Measurements from ENCODE around the gene MAD1L1. TPM values are rescaled to one million over a fixed set of nuclear protein-coding genes. Genes with fewer than 3 reads are reported as not detected.

The MAD1L1 gene
- total RNA-seq, 4 donors from 2014 or later = 8.0 to 52.7 (median 26.7) TPM

- TF ChIP-seq, protein P1, sequence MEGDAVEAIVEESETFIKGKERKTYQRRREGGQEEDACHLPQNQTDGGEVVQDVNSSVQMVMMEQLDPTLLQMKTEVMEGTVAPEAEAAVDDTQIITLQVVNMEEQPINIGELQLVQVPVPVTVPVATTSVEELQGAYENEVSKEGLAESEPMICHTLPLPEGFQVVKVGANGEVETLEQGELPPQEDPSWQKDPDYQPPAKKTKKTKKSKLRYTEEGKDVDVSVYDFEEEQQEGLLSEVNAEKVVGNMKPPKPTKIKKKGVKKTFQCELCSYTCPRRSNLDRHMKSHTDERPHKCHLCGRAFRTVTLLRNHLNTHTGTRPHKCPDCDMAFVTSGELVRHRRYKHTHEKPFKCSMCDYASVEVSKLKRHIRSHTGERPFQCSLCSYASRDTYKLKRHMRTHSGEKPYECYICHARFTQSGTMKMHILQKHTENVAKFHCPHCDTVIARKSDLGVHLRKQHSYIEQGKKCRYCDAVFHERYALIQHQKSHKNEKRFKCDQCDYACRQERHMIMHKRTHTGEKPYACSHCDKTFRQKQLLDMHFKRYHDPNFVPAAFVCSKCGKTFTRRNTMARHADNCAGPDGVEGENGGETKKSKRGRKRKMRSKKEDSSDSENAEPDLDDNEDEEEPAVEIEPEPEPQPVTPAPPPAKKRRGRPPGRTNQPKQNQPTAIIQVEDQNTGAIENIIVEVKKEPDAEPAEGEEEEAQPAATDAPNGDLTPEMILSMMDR (IDR thresholded peaks at IDR 0.05) = no peak
- TF ChIP-seq EP300 (IDR thresholded peaks at IDR 0.05; ENCODE audit: low read depth) (no peak), POLR2A (IDR thresholded peaks at IDR 0.05) (no peak), POLR2AphosphoS5 (IDR thresholded peaks at IDR 0.05) (no peak)
- in situ Hi-C loops (cut with MboI; ENCODE audit: low pct_ligation_motif_present in 1 of 4, low pct_unique_long_range_greater_than_20kb in 1 of 4, low sequenced_read_pairs in 3 of 4) (loop anchor here in 3 of 4 donors (10.0 to 25.0 kb wide), 2 partner anchors 100 to 118 kb away; partner anchors contain the start of gene EIF3B (in 2 of the 3)), intact Hi-C loops (cut with DNase I; ENCODE audit: low total_unique reads) (loop anchor here (10.0 kb wide), 1 partner anchor 110 kb away; the partner anchor contains the start of gene EIF3B)
- Histone ChIP-seq H3K4me3 (no peak overlapping the region), H3K4me1 (peaks cover 17 to 30% (median 24%) of the 10 kb centered on the region in 4 donors), H3K36me3 (no peaks in the 10 kb centered on the region), H3K27me3 (no peaks in the 10 kb centered on the region), H3K27ac (no peak overlapping the region), H3K9me3 (no peaks in the 10 kb centered on the region)
- WGBS, 2 donors (ENCODE audit: low coverage in 1 of 2) = 84 to 86% methylated on average over 23 to 25 of the region's 25 CpGs
- no peak for DNase-seq
Measured at GRCh38 chr7:2244404-2244995, 11.8 kb upstream of the MAD1L1 start.

DNA sequence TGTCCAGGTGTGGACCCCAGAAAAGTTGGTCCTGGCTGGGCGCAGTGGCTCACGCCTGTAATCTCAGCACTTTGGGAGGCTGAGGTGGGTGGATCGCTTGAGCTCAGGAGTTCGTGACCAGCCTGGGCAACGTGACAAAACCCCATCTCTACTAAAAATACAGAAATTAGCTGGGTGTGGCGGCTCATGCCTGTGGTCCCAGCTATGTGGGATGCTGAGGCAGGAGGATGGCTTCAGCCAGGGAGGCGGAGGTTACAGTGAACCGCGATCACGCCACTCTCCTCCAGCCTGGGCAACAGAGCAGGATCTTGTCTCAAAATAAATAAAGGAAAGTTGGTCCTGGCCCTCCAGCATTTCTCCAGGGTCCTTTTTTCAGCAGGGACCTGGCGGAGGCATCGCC, 10.7 kb upstream of the MAD1L1 start:
- TF ChIP-seq, protein P1 (IDR thresholded peaks at IDR 0.05) = no peak
- TF ChIP-seq EP300 (IDR thresholded peaks at IDR 0.05; ENCODE audit: low read depth) (no peak), POLR2A (IDR thresholded peaks at IDR 0.05) (no peak), POLR2AphosphoS5 (IDR thresholded peaks at IDR 0.05) (no peak)
- H3K9me3 ChIP-seq = no peaks in the 10 kb centered on the region
- H3K4me1 ChIP-seq = peaks cover 17 to 28% (median 22%) of the 10 kb centered on the region in 4 donors
- in situ Hi-C loops (cut with MboI; ENCODE audit: low pct_ligation_motif_present in 1 of 4, low pct_unique_long_range_greater_than_20kb in 1 of 4, low sequenced_read_pairs in 3 of 4) = loop anchor here in 3 of 4 donors (10.0 to 25.0 kb wide), 2 partner anchors 101 to 119 kb away; partner anchors contain the start of gene EIF3B (in 2 of the 3)
- DNase-seq = no peak
- no peak overlapping the region for H3K27ac ChIP-seq
- no peaks in the 10 kb centered on the region for H3K27me3 ChIP-seq
- peaks cover 0 to 2% (median under 1%) of the 10 kb centered on the region in 4 donors for H3K36me3 ChIP-seq
- 86% methylated on average over 12 of the region's 12 CpGs; no CpG with 5 or more reads in 1 of the 2 donors for WGBS, 2 donors (ENCODE audit: low coverage in 1 of 2)
- H3K4me3 ChIP-seq = no peak overlapping the region
- intact Hi-C loops (cut with DNase I; ENCODE audit: low total_unique reads) = loop anchor here (10.0 kb wide), 1 partner anchor 111 kb away; the partner anchor contains the start of gene EIF3B

DNA sequence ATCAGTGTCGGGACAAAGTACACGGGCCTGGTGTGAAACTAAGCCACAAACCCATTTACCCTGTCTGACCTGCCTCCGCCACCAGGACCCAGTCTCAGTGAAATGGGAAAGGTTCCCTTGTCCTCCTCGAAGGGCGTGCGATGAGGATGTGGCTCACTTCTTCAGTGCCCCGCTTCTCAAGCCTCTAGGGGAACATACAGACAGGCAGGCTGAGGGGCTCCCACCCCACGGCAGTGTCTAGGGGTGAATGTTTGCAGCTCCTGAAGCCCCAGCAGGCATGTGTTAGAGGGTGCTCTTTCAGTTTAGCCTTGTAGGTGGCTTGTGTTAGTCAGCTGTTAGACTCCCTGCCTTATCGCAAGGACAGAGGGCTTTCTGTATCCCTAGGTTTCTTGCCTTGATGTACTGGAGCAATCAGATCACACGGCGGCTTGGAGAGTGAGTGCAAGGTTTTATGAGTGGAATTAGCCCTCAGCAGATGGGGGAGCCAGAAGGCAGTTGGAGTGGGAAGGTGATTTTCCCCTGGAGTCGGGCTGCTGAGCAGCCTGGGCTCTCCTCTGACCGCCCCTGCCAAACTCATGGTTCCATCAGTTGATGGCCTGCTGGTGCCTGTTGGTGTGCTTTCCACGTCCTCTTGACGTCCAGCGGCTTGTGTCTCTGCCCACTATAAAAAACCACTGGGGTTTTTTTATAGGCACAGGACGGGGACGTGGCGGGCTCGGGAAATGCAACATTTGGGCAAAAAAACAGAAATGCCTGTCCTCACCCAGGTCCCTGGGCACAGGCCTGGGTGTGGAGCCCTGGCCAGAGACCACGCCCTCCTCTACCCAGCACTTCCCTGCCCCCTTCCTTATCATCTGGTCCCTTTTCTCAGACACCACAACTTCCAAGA, 10.0 kb upstream of the MAD1L1 start:
- H3K4me3 ChIP-seq = peak overlapping the region; percentile 50 to 100 (median 92)
- peak; percentile 13 for DNase-seq
- intact Hi-C loops (cut with DNase I; ENCODE audit: low total_unique reads) = loop anchor here (10.0 kb wide), 1 partner anchor 112 kb away; the partner anchor contains the start of gene EIF3B
- peak overlapping the region; percentile 75 to 85 (median 82) for H3K27ac ChIP-seq
- H3K36me3 ChIP-seq = peaks cover 0 to 8% (median 4%) of the 10 kb centered on the region in 4 donors
- no peak for TF ChIP-seq EP300 (IDR thresholded peaks at IDR 0.05; ENCODE audit: low read depth)
- TF ChIP-seq, protein P1 (IDR thresholded peaks at IDR 0.05) = peak in 2 of 5 experiments; percentile 23 to 41
- no peak for TF ChIP-seq POLR2AphosphoS5 (IDR thresholded peaks at IDR 0.05)
- H3K9me3 ChIP-seq = no peaks in the 10 kb centered on the region
- H3K27me3 ChIP-seq = no peaks in the 10 kb centered on the region
- 17 to 26% methylated on average over 1 to 20 of the region's 21 CpGs for WGBS, 2 donors (ENCODE audit: low coverage in 1 of 2)
- peaks cover 17 to 28% (median 22%) of the 10 kb centered on the region in 4 donors for H3K4me1 ChIP-seq
- in situ Hi-C loops (cut with MboI; ENCODE audit: low pct_ligation_motif_present in 1 of 4, low pct_unique_long_range_greater_than_20kb in 1 of 4, low sequenced_read_pairs in 3 of 4) = loop anchor here in 3 of 4 donors (10.0 to 25.0 kb wide), 2 partner anchors 102 to 120 kb away; partner anchors contain the start of gene EIF3B (in 2 of the 3)
